Measurements from ENCODE around the gene CNTNAP2. TPM values are rescaled to one million over a fixed set of nuclear protein-coding genes. Genes with fewer than 3 reads are reported as not detected.
"Not testable (repeated sequence)": the region's sequence is repeated elsewhere in the genome, so short reads cannot be mapped to it uniquely, and the experiment has no call there.

Gene CNTNAP2
- total RNA-seq, 2 experiments from 2014 or later = not detected

DNA sequence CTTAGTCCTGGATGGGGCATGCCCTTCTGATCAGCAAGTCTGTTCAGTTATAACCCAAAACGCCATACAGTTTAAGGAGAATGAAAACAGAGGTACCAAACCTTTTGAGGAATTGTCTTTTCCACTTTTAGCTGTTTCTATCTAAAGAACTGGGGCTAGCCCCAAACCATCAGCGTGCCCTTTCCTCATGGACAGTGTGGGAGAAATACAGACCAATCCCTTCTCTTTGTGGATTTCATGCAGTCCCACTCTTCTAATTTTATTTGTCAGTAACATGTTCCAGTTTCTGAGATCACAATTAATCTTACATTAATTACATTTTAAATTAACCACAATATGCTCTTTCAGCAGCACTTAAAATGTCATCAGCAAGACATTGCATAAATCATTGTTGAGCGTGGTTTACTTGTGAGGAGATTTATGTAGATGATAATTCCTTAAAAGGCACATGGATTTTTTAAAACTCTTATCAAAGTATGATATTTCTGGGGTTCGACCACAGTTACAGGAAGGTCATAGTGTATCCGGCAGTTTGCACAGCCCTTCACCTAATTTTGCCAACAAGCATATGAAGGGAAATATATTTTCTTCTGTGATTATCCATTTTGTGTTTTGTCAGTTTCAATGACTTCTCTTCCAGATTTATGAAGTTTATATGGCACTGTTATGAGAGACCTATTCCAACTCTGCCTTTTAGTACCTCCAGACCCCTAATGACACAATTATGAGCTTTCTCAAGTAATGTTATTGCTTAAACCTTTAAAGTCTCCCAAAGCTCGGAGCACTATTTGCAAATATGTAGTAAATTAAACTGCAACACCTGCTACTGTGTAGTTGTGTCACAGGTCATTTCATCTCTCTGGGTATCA, 1605.6 kb downstream of the CNTNAP2 start:
- H3K36me3 Mint-ChIP-seq = no peaks in the 10 kb centered on the region
- H3K27me3 Mint-ChIP-seq = no peaks in the 10 kb centered on the region
- H3K4me3 Mint-ChIP-seq = no peak overlapping the region
- DNase-seq = no peak
- POLR2A ChIA-PET = no interaction called here
- ATAC-seq (ENCODE audit: low read depth) = no peak
- H3K27ac Mint-ChIP-seq = no peak overlapping the region
- no peaks in the 10 kb centered on the region for H3K9me3 Mint-ChIP-seq
- no peaks in the 10 kb centered on the region for H3K4me1 Mint-ChIP-seq

DNA sequence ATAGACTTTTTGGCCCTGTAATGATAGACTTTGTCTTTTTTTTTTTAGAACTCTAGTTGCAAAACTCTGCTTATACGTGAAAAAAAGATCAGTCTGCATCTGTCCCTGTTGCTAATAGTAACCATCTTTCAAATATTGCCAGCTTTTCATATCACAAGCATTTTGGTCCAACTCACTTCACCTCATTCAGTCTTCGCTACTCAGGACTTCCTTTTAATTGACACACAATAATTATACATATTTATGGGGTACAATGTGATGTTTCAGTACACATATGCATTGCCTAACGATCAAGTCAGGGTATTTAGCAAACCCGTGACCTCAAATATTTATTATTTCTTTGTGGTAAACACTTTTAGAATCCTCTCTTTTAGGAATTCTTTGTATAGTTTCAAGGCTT, 1606.9 kb downstream of the CNTNAP2 start:
- no peak overlapping the region for H3K27ac Mint-ChIP-seq
- no peaks in the 10 kb centered on the region for H3K27me3 Mint-ChIP-seq
- H3K4me3 Mint-ChIP-seq = no peak overlapping the region
- no peaks in the 10 kb centered on the region for H3K4me1 Mint-ChIP-seq
- no peak for DNase-seq
- POLR2A ChIA-PET = no interaction called here
- no peaks in the 10 kb centered on the region for H3K36me3 Mint-ChIP-seq
- no peaks in the 10 kb centered on the region for H3K9me3 Mint-ChIP-seq
- no peak for ATAC-seq (ENCODE audit: low read depth)

DNA sequence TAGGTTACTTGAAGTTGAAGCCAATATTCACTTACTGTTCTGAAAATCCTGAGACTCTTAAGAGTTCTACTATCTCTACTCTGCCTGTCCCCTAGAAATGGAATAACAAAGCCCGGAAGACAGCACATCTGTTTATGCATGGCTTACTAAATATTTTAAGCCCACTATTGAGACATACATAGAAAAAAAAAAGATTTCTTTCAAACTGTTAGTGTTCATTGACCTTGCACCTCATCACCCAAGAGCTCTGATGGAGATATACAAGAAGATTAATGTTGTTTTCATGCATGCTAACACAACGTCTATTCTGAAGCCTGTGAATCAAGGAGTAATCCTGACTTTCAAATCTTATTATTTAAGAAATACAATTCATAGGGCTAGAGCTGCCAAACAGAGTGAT, 1614.7 kb downstream of the CNTNAP2 start:
- Mint-ChIP-seq H3K27me3 (no peaks in the 10 kb centered on the region), H3K36me3 (no peaks in the 10 kb centered on the region), H3K9me3 (peaks cover 4% of the 10 kb centered on the region), H3K27ac (no peak overlapping the region), H3K4me1 (no peaks in the 10 kb centered on the region), H3K4me3 (no peak overlapping the region)
- ATAC-seq (ENCODE audit: low read depth) = no peak
- DNase-seq = no peak
- POLR2A ChIA-PET = no interaction called here

DNA sequence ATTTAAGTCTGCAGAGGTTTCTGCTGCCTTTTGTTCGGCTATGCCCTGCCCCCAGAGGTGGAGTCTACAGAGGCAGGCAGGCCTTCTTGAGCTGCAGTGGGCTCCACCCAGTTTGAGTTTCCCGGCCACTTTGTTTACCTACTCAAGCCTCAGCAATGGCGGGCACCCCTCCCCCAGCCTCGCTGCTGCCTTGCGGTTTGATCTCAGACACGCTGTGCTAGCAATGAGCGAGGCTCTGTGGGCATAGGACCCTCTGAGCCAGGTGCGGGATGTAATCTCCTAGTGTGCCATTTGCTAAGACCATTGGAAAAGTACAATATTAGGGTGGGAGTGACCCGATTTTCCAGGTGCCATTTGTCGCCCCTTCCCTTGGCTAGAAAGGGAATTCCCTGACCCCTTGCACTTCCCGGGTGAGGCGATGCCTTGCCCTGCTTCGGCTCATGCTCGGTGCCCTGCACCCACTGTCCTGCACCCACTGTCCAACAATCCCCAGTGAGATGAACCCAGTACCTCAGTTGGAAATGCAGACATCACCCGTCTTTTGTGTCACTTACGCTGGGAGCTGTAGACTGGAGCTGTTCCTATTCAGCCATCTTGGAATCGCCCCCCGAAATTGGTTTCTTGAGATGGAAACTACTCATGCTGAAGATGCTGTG, 1621.1 kb downstream of the CNTNAP2 start:
- H3K4me3 Mint-ChIP-seq; H3K36me3 Mint-ChIP-seq; H3K27ac Mint-ChIP-seq; POLR2A ChIA-PET; H3K4me1 Mint-ChIP-seq; H3K9me3 Mint-ChIP-seq; DNase-seq; ATAC-seq (ENCODE audit: low read depth); H3K27me3 Mint-ChIP-seq: not testable (repeated sequence)

- ATAC-seq (ENCODE audit: low read depth) = no peak
- H3K4me1 Mint-ChIP-seq = no peaks in the 10 kb centered on the region
- no peaks in the 10 kb centered on the region for H3K36me3 Mint-ChIP-seq
- no peaks in the 10 kb centered on the region for H3K27me3 Mint-ChIP-seq
- DNase-seq = no peak
- POLR2A ChIA-PET = no interaction called here
- H3K9me3 Mint-ChIP-seq = peaks cover 4% of the 10 kb centered on the region
- H3K4me3 Mint-ChIP-seq = no peak overlapping the region
- no peak overlapping the region for H3K27ac Mint-ChIP-seq
Observed at GRCh38 chr7:147742301-147742700, 1625.7 kb downstream of the CNTNAP2 start.

- Mint-ChIP-seq H3K36me3 (no peaks in the 10 kb centered on the region), H3K4me1 (no peaks in the 10 kb centered on the region), H3K27ac (no peak overlapping the region), H3K27me3 (no peaks in the 10 kb centered on the region), H3K4me3 (no peak overlapping the region), H3K9me3 (peaks cover 2% of the 10 kb centered on the region)
- POLR2A ChIA-PET = no interaction called here
- ATAC-seq (ENCODE audit: low read depth) = no peak
- no peak for DNase-seq
Observed at GRCh38 chr7:147756300-147756699, 1639.7 kb downstream of the CNTNAP2 start.

GRCh38 chr7:147759327-147759943, 1642.8 kb downstream of the CNTNAP2 start:
- Mint-ChIP-seq H3K9me3 (peaks cover 2% of the 10 kb centered on the region), H3K36me3 (no peaks in the 10 kb centered on the region), H3K27me3 (no peaks in the 10 kb centered on the region), H3K4me3 (no peak overlapping the region), H3K4me1 (no peaks in the 10 kb centered on the region), H3K27ac (no peak overlapping the region)
- DNase-seq = no peak
- POLR2A ChIA-PET = no interaction called here
- no peak for ATAC-seq (ENCODE audit: low read depth)

- Mint-ChIP-seq H3K4me1 (no peaks in the 10 kb centered on the region), H3K27ac (no peak overlapping the region), H3K36me3 (no peaks in the 10 kb centered on the region), H3K27me3 (no peaks in the 10 kb centered on the region), H3K4me3 (no peak overlapping the region), H3K9me3 (peaks cover 2% of the 10 kb centered on the region)
- no peak for ATAC-seq (ENCODE audit: low read depth)
- no peak for DNase-seq
- POLR2A ChIA-PET = no interaction called here
Observed at GRCh38 chr7:147765301-147765700, 1648.7 kb downstream of the CNTNAP2 start.

DNA sequence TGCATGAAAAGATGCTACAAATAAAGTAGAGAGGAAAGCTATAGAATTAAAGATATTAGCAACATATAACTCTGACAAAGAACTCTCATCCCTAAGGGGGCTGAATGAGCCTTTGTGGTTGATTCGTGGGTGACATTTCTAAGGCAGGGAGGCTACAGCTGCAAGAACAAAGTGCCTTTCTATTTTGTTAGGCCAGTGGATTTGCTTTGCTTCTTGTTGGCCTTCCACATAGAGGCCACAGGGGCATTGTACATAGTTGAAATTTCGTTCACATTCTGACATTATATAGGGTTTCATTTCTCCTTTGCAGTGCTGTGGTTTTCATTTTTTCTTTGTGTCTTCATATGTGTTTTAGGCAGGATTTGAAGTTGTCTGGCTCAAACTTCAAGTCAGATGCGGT, 1654.7 kb downstream of the CNTNAP2 start:
- no peak overlapping the region for H3K27ac Mint-ChIP-seq
- DNase-seq (no peak), ATAC-seq (ENCODE audit: low read depth) (no peak)
- H3K36me3 Mint-ChIP-seq = no peaks in the 10 kb centered on the region
- no peak overlapping the region for H3K4me3 Mint-ChIP-seq
- no peaks in the 10 kb centered on the region for H3K27me3 Mint-ChIP-seq
- no peaks in the 10 kb centered on the region for H3K9me3 Mint-ChIP-seq
- H3K4me1 Mint-ChIP-seq = peaks cover 1% of the 10 kb centered on the region
- POLR2A ChIA-PET = no interaction called here

GRCh38 chr7:147774461-147774860, 1657.9 kb downstream of the CNTNAP2 start:
- Mint-ChIP-seq H3K4me3 (no peak overlapping the region), H3K9me3 (no peaks in the 10 kb centered on the region), H3K36me3 (no peaks in the 10 kb centered on the region), H3K4me1 (peaks cover 1% of the 10 kb centered on the region), H3K27me3 (no peaks in the 10 kb centered on the region), H3K27ac (no peak overlapping the region)
- ATAC-seq (ENCODE audit: low read depth) (no peak), DNase-seq (no peak)
- POLR2A ChIA-PET = no interaction called here

DNA sequence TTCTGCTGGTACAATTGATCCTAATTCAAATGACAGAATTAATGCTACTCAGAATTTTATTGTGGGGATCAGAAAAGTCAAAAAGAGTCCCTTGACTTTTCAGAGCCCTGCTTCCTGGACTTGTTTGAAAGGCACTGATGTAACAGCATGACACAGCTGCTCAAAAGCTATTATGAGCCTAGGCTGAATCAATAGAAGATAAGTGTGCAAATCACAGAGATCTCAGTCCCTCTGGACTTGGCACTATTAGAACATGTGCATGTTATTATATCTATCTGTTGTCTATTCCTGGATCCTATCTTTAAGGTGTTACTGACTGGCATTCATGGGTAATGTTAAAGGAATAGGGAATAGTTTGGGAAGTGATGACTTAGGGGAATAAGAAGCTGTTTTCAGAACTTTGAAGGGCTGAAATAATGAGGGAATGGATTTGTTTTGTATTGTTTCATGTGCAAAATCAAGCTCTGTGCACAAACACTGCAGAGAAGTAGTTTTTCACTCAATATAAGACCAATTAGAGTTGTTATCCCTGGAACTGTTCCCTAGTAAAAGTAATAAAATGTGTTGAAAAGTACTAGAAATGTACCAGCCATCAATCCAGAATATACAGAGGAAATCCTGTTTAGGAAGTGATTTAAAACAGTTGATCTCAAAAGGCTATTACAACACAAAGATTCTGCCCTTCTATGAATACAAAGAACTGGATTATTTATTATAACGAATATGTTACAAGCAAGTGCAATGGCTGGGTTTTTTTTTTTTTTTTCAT, 1659.1 kb downstream of the CNTNAP2 start:
- H3K36me3 Mint-ChIP-seq = no peaks in the 10 kb centered on the region
- H3K4me3 Mint-ChIP-seq = no peak overlapping the region
- H3K27me3 Mint-ChIP-seq = no peaks in the 10 kb centered on the region
- DNase-seq (no peak), ATAC-seq (ENCODE audit: low read depth) (no peak)
- H3K9me3 Mint-ChIP-seq = no peaks in the 10 kb centered on the region
- POLR2A ChIA-PET = no interaction called here
- peaks cover 1% of the 10 kb centered on the region for H3K4me1 Mint-ChIP-seq
- no peak overlapping the region for H3K27ac Mint-ChIP-seq

- H3K27ac Mint-ChIP-seq = no peak overlapping the region
- no peaks in the 10 kb centered on the region for H3K9me3 Mint-ChIP-seq
- POLR2A ChIA-PET = no interaction called here
- H3K4me3 Mint-ChIP-seq = no peak overlapping the region
- ATAC-seq (ENCODE audit: low read depth) = no peak
- no peaks in the 10 kb centered on the region for H3K27me3 Mint-ChIP-seq
- H3K36me3 Mint-ChIP-seq = no peaks in the 10 kb centered on the region
- DNase-seq = no peak
- H3K4me1 Mint-ChIP-seq = peaks cover 1% of the 10 kb centered on the region
Observed at GRCh38 chr7:147777309-147777708, 1660.7 kb downstream of the CNTNAP2 start.

DNA sequence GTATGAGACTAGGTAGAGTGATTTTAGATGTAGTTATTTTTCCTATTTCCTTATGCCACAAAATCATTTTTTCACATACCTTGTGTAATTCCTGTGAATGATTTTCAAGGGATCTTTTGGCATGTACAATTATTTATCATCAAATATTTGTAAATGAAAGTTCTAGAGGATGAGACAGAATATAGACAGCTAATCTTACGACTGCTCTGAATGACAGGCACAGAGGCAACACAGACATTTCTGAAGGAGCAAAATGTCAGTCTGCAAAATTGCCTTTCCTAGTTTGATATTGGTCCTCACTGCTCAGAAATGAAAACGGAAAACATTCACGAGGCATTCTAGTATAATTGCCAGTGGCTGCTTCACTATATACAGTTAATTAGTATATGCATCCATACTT, 1663.3 kb downstream of the CNTNAP2 start:
- POLR2A ChIA-PET = no interaction called here
- DNase-seq = no peak
- no peak overlapping the region for H3K4me3 Mint-ChIP-seq
- H3K4me1 Mint-ChIP-seq = no peaks in the 10 kb centered on the region
- no peaks in the 10 kb centered on the region for H3K36me3 Mint-ChIP-seq
- no peaks in the 10 kb centered on the region for H3K9me3 Mint-ChIP-seq
- H3K27me3 Mint-ChIP-seq = no peaks in the 10 kb centered on the region
- no peak for ATAC-seq (ENCODE audit: low read depth)
- H3K27ac Mint-ChIP-seq = no peak overlapping the region
